ENCODE data around the gene ADCY5.
A peak's percentile ranks its signal among the peaks of the same experiment; 100 is the strongest.

Gene ADCY5

GRCh38 chr3:123330441-123330991, 118.4 kb downstream of the ADCY5 start:
- no peak overlapping the region for H3K4me3 ChIP-seq (ENCODE audit: insufficient read depth, low read depth, low read length, poor library complexity, severe bottlenecking)
- no peaks in the 10 kb centered on the region for H3K36me3 ChIP-seq (ENCODE audit: control insufficient read depth, insufficient read depth, low read length)
- H3K4me1 ChIP-seq (ENCODE audit: control insufficient read depth, insufficient read depth, low read length, poor library complexity, severe bottlenecking), result no peaks in the 10 kb centered on the region
- no peak for DNase-seq
- H3K9me3 ChIP-seq (ENCODE audit: control insufficient read depth, low read length), result no peaks in the 10 kb centered on the region
- H3K27me3 ChIP-seq (replicated peaks; ENCODE audit: control insufficient read depth, insufficient read depth, low read length, poor library complexity, severe bottlenecking), result no peaks in the 10 kb centered on the region
- no peak overlapping the region for H3K27ac ChIP-seq (ENCODE audit: insufficient read depth, low read length, poor library complexity, severe bottlenecking)

GRCh38 chr3:123329636-123330340, 119.1 kb downstream of the ADCY5 start:
- Histone ChIP-seq H3K9me3 (ENCODE audit: control insufficient read depth, low read length) (no peaks in the 10 kb centered on the region), H3K4me1 (ENCODE audit: control insufficient read depth, insufficient read depth, low read length, poor library complexity, severe bottlenecking) (no peaks in the 10 kb centered on the region), H3K27me3 (replicated peaks; ENCODE audit: control insufficient read depth, insufficient read depth, low read length, poor library complexity, severe bottlenecking) (no peaks in the 10 kb centered on the region), H3K27ac (ENCODE audit: insufficient read depth, low read length, poor library complexity, severe bottlenecking) (no peak overlapping the region), H3K36me3 (ENCODE audit: control insufficient read depth, insufficient read depth, low read length) (no peaks in the 10 kb centered on the region), H3K4me3 (ENCODE audit: insufficient read depth, low read depth, low read length, poor library complexity, severe bottlenecking) (no peak overlapping the region)
- no peak for DNase-seq

GRCh38 chr3:123328851-123329635, 119.8 kb downstream of the ADCY5 start:
- H3K4me3 ChIP-seq (ENCODE audit: insufficient read depth, low read depth, low read length, poor library complexity, severe bottlenecking), result no peak overlapping the region
- DNase-seq, result peak; percentile 29 to 55 (median 38)

GRCh38 chr3:123327956-123328850, 120.7 kb downstream of the ADCY5 start:
- H3K4me3 ChIP-seq (ENCODE audit: insufficient read depth, low read depth, low read length, poor library complexity, severe bottlenecking), result no peak overlapping the region
- no peaks in the 10 kb centered on the region for H3K9me3 ChIP-seq (ENCODE audit: control insufficient read depth, low read length)
- no peaks in the 10 kb centered on the region for H3K36me3 ChIP-seq (ENCODE audit: control insufficient read depth, insufficient read depth, low read length)
- no peaks in the 10 kb centered on the region for H3K27me3 ChIP-seq (replicated peaks; ENCODE audit: control insufficient read depth, insufficient read depth, low read length, poor library complexity, severe bottlenecking)
- DNase-seq, result no peak
- no peaks in the 10 kb centered on the region for H3K4me1 ChIP-seq (ENCODE audit: control insufficient read depth, insufficient read depth, low read length, poor library complexity, severe bottlenecking)
- no peak overlapping the region for H3K27ac ChIP-seq (ENCODE audit: insufficient read depth, low read length, poor library complexity, severe bottlenecking)

More at GRCh38 chr3:123328851-123329635, 119.8 kb downstream of the ADCY5 start:
- H3K27ac ChIP-seq (ENCODE audit: insufficient read depth, low read length, poor library complexity, severe bottlenecking), result no peak overlapping the region
- H3K9me3 ChIP-seq (ENCODE audit: control insufficient read depth, low read length), result no peaks in the 10 kb centered on the region
- H3K27me3 ChIP-seq (replicated peaks; ENCODE audit: control insufficient read depth, insufficient read depth, low read length, poor library complexity, severe bottlenecking), result no peaks in the 10 kb centered on the region
- H3K36me3 ChIP-seq (ENCODE audit: control insufficient read depth, insufficient read depth, low read length), result no peaks in the 10 kb centered on the region
- no peaks in the 10 kb centered on the region for H3K4me1 ChIP-seq (ENCODE audit: control insufficient read depth, insufficient read depth, low read length, poor library complexity, severe bottlenecking)

- no peak for DNase-seq
- Histone ChIP-seq H3K27me3 (replicated peaks; ENCODE audit: control insufficient read depth, insufficient read depth, low read length, poor library complexity, severe bottlenecking) (no peaks in the 10 kb centered on the region), H3K4me1 (ENCODE audit: control insufficient read depth, insufficient read depth, low read length, poor library complexity, severe bottlenecking) (no peaks in the 10 kb centered on the region), H3K9me3 (ENCODE audit: control insufficient read depth, low read length) (no peaks in the 10 kb centered on the region), H3K27ac (ENCODE audit: insufficient read depth, low read length, poor library complexity, severe bottlenecking) (no peak overlapping the region), H3K36me3 (ENCODE audit: control insufficient read depth, insufficient read depth, low read length) (no peaks in the 10 kb centered on the region), H3K4me3 (ENCODE audit: insufficient read depth, low read depth, low read length, poor library complexity, severe bottlenecking) (no peak overlapping the region)
Measured at GRCh38 chr3:123327480-123327879, 121.4 kb downstream of the ADCY5 start.

GRCh38 chr3:123326531-123326930, 122.4 kb downstream of the ADCY5 start:
- no peak for DNase-seq
- H3K27me3 ChIP-seq (replicated peaks; ENCODE audit: control insufficient read depth, insufficient read depth, low read length, poor library complexity, severe bottlenecking), result no peaks in the 10 kb centered on the region
- no peaks in the 10 kb centered on the region for H3K4me1 ChIP-seq (ENCODE audit: control insufficient read depth, insufficient read depth, low read length, poor library complexity, severe bottlenecking)
- no peaks in the 10 kb centered on the region for H3K9me3 ChIP-seq (ENCODE audit: control insufficient read depth, low read length)
- no peak overlapping the region for H3K27ac ChIP-seq (ENCODE audit: insufficient read depth, low read length, poor library complexity, severe bottlenecking)
- no peak overlapping the region for H3K4me3 ChIP-seq (ENCODE audit: insufficient read depth, low read depth, low read length, poor library complexity, severe bottlenecking)
- H3K36me3 ChIP-seq (ENCODE audit: control insufficient read depth, insufficient read depth, low read length), result no peaks in the 10 kb centered on the region

- H3K27me3 ChIP-seq (replicated peaks; ENCODE audit: control insufficient read depth, insufficient read depth, low read length, poor library complexity, severe bottlenecking), result no peaks in the 10 kb centered on the region
- H3K27ac ChIP-seq (ENCODE audit: insufficient read depth, low read length, poor library complexity, severe bottlenecking), result no peak overlapping the region
- no peaks in the 10 kb centered on the region for H3K9me3 ChIP-seq (ENCODE audit: control insufficient read depth, low read length)
- no peak overlapping the region for H3K4me3 ChIP-seq (ENCODE audit: insufficient read depth, low read depth, low read length, poor library complexity, severe bottlenecking)
- H3K36me3 ChIP-seq (ENCODE audit: control insufficient read depth, insufficient read depth, low read length), result no peaks in the 10 kb centered on the region
- H3K4me1 ChIP-seq (ENCODE audit: control insufficient read depth, insufficient read depth, low read length, poor library complexity, severe bottlenecking), result no peaks in the 10 kb centered on the region
- no peak for DNase-seq
Measured at GRCh38 chr3:123325766-123326256, 123.1 kb downstream of the ADCY5 start.

- Histone ChIP-seq H3K27ac (ENCODE audit: insufficient read depth, low read length, poor library complexity, severe bottlenecking) (no peak overlapping the region), H3K4me1 (ENCODE audit: control insufficient read depth, insufficient read depth, low read length, poor library complexity, severe bottlenecking) (no peaks in the 10 kb centered on the region), H3K9me3 (ENCODE audit: control insufficient read depth, low read length) (no peaks in the 10 kb centered on the region), H3K36me3 (ENCODE audit: control insufficient read depth, insufficient read depth, low read length) (no peaks in the 10 kb centered on the region), H3K27me3 (replicated peaks; ENCODE audit: control insufficient read depth, insufficient read depth, low read length, poor library complexity, severe bottlenecking) (no peaks in the 10 kb centered on the region), H3K4me3 (ENCODE audit: insufficient read depth, low read depth, low read length, poor library complexity, severe bottlenecking) (no peak overlapping the region)
- no peak for DNase-seq
Measured at GRCh38 chr3:123324880-123325765, 123.8 kb downstream of the ADCY5 start.

GRCh38 chr3:123323781-123324180, 125.1 kb downstream of the ADCY5 start:
- Histone ChIP-seq H3K27ac (ENCODE audit: insufficient read depth, low read length, poor library complexity, severe bottlenecking) (no peak overlapping the region), H3K9me3 (ENCODE audit: control insufficient read depth, low read length) (no peaks in the 10 kb centered on the region), H3K27me3 (replicated peaks; ENCODE audit: control insufficient read depth, insufficient read depth, low read length, poor library complexity, severe bottlenecking) (no peaks in the 10 kb centered on the region), H3K36me3 (ENCODE audit: control insufficient read depth, insufficient read depth, low read length) (no peaks in the 10 kb centered on the region), H3K4me1 (ENCODE audit: control insufficient read depth, insufficient read depth, low read length, poor library complexity, severe bottlenecking) (no peaks in the 10 kb centered on the region), H3K4me3 (ENCODE audit: insufficient read depth, low read depth, low read length, poor library complexity, severe bottlenecking) (no peak overlapping the region)
- no peak for DNase-seq

Data from effector memory CD4-positive, alpha-beta T cell (primary cell).